GM18861 (cell line): Measurements from ENCODE around the gene SERPINA4.

ENCODE experiments used
- ATAC-seq: cut with Tn5 transposase; IDR thresholded peaks from one replicate; pipeline ENCODE4 v1.9.1; 2021; ENCODE audit not compliant: unreplicated experiment

Gene SERPINA4

DNA sequence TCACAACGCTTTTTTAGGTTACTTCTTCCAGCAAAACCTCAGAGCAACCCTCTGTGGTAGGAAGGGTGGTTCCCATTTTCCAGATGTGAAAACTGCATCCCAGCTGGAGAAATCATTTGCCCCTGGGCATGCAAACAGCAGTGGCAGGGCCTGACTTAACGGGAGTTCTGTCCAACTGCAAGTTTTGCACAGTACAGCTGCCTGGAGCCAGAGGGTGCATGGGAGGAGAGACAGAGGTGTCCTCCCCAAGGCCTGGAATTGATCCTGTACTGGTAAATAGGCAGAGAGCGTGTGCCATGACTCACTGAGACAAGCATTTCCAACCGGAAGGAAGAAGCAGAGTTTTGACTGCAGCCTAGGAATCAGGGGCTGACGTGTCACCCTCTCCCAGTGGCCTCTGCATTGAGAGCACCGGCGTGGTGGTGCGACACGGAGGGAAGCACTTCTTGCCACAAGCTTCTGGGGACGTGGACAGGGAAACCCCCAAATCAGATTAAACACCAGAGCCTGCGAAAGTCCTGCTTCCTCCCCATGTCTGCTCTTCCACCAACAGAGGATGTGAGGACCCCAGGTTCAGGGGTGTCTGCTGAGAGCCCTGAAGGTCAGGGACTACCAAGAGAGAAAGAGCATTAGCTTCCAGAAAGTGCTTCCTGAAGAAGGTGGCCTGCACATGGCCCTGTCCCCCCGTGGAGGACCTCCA is 19.0 kb upstream of the SERPINA4 start:
- no peak for ATAC-seq

DNA sequence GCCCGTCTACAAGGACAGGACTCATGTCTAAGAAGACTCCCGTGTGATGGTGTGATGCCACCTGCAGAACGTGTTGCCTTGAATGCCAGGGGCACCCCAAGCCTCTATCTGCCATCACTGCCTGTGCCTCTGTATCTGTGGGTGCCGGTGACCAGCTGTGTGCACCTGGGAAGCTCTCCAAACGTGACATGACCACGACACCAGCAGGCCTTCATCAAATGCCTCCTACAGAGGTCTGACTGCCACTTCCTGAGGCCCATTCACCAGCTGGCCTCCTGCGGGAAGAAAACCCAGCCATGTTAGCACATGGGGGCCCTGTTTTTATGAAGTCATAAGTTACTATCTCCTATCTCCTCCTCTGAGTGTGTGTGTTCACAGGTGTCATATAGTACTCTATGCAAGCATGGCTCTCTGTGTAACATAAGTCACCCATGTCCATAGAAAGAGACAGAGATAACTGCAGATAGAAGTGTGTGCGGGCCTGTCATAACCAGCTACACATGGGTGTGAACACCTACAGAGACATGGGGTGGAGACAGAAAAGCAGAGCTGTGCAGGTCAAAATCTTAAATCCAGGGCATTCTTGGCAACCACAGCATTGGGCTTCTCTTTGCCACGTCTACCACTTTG is 18.3 kb upstream of the SERPINA4 start:
- no peak for ATAC-seq

DNA sequence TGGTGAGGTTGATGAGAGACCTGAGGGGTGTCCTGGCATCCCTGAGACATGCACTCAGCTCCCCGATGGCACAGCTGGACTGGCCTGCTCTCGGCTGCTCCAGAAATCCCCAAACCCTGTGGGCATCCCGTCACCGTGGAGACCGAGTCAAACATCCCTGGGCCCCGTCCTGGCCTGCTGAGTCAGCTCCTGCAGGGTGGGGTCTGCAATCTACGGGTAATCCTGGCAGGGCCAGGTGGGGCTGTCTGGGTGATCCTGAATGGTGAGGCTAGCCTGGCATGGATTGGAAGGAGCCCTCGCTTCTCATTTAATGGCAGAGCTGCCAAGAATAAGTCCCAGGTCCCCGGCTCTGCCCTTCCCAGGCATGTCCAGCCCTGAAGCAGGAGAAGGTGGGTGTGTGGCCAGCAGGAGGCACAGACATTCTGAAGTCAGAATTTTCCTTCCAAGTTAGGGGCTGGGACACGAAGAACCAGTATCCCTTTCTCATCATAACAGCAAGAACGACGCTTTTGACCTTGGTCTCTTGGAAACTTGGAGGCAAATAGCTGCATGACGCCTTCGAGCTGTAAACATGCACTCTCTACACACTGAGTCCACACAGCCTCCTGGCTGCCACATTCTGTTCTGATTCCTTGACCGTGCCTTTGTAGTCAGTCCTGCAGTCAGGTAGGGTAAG is 17.7 kb upstream of the SERPINA4 start:
- ATAC-seq: no peak

DNA sequence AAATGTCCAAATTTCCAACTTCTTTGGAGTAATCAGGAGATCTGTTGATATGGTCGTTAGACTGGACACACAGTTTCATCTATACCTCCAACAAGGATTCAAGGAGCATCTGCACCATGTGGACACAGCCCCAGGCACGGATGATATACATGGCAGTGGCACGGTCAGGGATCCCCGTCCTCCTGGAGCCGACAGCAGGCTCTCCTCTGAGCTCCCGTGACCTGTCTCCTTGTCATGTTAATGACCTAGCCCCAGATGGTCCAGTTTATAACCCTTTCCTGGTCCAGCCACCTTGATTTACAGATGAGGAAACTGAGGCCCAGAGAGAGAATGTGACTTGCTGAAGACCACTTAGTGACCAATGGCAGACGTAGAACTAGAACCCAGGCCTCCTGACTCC is 16.5 kb upstream of the SERPINA4 start:
- no peak for ATAC-seq

DNA sequence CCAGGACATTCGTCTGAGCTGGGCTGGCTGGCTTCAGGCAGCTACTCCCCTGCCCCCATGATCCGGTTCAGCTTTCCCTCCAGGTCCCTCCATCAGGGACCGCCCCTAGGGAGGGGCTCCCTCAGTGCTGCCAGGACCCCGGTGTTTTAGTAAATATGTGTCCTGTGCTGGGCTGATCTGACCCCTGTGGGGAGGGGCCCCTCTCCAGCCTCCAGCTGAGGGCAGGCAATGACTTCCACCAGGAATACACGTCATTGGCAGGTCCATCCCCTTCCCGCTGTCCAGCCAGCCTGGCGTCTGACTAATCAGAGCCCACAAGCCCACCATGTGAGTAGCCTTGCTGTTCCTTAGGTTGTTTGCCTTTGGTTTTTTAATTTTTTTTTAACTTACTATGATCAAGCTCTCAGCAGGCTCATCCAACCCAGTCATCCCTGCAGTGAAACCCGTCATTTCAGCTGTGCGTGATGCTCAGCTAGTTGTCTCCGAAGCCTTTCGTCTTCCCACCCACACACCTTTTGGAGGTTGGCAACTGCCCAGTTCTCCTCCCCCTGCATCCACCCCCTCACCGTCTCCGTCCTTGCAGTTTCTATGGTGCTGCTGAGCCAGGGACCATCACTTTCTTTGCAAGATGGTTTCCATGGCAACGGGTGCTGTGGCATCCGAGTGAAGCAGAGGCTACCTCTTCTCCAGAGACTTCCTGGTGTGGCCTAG is 16.0 kb upstream of the SERPINA4 start:
- no peak for ATAC-seq

DNA sequence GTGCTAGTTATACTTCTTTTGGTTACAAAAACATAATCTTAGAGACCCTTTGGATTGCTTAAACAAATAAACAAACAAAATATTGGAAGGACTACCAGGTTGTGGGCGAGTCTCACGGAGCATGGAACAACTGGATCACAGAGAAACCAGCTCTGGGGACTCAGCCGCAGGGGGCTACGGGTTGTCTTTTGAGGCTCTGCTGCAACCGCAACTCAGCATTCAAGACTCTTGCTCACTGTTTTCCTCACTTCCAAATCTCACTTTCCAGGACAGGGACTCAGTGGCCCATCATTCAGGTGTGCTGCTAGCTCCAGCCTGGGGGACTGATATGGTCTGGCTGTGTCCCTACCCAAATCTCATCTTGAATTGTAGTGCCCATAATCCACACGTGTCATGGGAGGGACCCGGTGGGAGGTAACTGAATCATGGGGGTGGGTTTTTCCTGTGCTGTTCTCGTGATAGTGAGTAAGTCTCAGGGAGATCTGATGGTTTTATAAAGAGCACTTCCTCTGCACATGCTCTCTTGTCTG is 14.0 kb upstream of the SERPINA4 start:
- ATAC-seq: no peak

DNA sequence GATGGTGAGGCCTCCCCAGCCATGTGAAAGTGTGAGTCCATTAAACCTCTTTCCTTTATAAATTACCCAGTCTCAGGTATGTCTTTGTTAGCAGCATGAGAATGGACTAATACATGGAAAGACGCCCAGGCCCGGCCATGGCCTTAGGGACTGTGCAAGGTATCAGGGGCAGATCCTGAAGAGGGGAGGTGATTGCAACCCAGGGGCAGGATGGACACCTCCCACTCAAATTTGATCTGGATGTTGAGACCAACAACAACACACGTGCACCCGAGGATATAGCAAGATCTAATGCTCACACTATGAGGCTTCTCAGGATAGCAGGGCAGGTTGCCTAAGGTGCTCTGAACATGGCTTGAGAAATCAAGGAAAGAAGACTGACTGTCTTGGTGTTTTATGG is 13.5 kb upstream of the SERPINA4 start:
- ATAC-seq: no peak

DNA sequence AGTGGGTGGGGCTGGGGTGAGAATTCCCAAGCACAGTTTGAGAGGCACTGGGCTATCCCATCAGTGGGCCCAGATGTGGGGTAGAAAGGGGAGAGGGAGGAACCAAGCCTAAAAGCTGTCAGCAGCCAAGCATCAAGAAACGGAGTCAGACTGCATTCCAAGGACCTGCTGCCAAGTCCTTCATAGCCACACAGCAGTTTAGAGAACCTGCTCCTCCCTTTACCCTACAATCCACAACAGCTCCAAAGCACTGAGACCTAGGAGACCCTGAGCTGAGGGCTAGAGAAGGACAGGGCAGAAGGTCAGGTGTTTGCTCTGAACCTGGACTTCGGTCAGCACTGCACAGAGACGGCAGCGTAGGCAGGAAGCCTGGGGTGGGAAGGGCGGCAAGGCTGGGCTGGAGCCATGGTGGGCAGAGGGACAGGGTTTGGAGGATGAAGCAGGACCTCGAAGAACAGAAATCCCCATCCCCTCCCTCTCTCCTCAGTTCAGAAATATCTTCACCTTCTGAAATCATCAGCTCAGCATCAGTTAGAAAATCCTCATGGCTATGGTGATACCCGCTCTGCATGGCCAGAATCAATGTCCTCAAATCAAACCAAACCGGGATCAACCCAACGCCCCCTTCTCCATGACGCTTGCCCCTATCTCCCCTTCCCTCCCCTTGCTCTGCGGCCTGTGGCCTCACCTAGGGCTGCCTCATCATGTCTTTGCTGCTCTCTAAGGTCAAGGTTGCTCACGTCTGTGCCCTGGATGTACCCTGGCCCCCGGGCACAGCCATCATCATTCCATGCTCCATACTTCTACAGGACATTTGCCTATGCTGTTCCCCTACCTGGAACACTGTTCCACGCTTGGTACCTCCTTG is 12.9 kb upstream of the SERPINA4 start:
- ATAC-seq: no peak

DNA sequence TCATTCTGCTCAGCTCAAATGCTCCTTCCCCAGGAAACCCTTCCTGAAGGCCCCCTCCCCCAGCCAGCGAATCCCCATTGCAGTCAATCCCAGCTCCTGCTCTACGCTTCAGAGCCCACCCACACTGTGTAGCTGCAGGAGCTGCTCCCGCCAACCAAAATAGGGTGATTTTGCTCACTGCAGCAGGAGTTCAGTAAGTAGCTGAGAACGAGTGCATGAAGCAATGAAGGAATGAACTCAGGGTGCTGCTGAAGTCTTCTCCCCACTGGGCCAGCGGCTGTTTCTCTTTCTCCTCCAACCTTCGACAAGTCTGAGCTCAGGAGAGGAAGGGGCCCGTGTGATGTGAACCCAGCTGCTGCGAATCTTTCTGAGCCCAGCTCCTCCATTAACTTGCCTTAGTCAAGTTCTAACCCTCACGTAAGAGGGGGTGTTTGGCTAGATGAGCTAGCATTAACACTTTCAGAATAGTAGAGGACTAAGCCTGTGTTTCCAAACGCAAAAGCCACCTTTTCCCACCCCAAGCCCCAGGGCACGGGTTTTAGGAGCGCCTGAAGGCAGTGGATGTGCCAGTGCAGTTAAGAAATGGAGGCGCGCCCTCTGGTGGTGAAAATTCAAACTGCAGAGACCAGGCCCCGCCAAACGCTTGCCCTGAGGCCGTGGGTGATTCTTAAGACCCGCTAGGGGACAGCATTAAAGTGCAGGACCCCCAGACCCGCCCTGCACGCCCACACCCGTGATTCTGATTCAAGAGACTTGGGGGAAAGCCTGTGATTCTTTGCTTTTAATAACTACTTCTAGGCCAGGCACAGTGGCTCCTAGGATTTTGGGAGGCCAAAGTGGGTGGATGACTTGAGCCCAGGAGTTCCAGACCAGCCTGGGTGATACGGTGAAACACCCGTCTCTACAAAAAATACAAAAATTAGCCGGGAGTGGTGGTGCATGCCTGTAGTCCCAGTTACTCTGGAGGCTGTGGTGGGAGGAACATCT is 11.9 kb upstream of the SERPINA4 start:
- ATAC-seq: no peak

DNA sequence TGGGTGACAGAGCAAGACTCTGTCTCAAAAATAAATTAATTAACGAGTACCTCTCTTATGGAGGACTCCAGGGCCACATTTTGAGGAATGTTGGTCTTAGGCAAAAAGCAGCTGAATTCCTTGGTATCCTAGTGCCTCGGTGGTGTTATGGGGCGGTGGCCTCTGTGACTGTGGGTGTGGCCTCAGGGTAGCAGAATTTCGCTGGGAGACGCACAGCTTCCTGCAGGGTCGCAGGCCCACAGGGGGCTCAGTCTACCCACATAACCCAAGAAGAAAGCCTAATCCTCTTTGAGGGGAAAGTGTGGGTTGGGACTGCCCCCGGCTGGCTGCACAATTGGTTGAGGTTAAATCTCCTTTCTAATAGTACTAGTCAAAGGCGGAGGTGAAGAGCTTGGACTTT is 11.2 kb upstream of the SERPINA4 start:
- ATAC-seq: no peak

DNA sequence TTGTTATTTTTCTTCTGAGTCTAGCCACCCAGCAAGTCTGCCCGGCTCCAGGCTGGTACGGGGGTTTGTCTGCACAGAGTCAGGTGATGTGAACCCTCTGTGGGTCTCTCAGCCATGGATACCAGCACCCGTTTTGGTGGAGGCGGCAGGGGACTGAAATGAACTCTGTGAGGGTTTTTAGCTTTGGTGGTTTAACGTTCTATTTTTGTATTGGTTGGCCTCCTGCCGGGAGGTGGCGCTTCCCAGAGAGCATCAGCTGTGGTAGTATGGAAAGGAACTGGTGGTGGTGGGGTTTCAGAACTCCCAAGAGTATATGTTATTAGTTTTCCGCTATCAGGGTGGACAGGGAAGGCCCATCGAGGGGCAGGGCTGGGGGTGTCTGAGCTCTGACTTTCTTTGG is 5.3 kb upstream of the SERPINA4 start:
- ATAC-seq: no peak

DNA sequence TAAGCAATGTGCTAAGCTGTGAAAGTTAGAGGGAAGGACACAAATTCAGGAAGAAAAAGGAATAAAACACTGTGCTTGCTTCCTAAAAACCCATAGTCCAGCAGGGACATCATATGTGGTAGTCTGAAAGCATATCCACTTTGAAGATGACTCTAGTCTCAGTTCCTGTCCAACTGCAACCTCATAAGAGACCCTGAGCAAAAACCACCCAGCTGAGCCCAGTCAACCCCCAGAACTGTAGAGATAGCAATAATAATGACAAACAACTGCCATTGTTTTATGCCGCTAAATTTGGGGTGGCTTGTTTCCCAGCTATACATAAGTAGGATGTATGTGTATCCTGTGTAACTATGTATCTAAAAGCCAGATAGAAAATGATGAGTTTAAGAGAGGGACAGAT is 3.9 kb upstream of the SERPINA4 start:
- ATAC-seq: no peak

DNA sequence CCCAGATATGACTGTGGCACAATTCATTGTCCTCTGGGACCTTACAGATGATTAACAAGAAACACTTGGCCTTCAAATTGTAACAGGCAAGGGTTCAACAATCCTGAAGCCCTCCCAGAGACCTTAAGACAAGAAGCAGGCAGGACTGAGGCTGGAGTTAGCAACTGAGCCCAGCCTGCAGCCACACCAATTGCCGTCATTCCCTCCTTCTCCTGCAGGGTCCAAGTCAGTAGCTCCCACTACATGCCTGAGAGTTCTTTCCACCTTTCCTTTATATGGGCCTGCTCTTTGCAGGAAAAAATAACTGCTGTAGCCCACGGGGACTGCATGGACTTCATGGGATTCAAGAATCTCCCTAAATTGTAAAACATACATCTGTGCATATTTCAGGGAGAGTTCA is 2.4 kb upstream of the SERPINA4 start:
- no peak for ATAC-seq

DNA sequence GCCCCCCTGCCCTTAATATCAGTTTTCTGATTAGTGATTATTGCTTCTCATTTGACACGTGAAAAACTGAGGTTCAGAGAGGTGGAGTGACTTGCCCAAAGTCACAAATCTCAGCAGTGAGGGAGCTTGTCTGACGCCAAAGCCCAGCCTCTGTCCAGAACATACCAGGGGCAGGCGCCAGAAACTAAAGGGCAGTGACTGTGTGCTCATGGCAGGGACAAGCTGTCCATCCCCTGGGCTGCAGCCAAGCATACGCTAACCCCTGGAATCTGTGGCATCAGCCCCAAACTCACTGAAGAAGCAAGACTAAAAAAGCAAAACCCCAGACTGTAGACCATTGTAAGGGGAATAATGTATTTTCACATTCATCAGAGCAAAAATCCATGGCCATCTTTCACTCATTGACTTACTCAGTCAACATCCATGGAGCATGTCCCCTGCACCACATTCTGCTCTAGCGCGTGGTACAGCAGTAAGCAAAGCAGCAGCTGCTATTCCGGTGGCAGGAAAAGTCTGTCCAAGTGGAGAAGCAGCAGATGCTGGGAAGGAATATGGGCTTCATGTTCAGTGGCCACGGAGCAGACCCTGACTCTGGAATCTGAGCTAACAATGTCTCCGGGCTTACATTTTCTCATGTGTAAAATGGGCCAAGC is 1.5 kb upstream of the SERPINA4 start:
- no peak for ATAC-seq

DNA sequence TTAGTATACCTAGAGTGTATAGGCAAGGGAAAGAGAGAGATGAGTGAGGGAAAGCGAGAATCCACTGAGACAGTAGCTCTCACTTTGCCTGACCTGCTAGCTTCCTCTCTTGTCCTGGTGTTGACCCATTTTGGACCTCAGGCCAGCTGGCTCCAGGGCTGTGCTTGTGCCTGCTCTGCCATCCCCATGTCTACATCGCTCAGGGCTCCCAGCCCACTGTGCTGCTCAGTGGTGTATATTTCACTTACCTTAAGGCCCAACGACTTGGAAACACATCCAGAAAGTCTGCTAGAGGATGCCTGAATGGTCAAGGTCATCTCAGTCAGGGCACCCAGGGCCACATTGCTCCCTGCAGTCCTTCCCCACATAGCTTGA is 964 bp upstream of the SERPINA4 start:
- no peak for ATAC-seq

DNA sequence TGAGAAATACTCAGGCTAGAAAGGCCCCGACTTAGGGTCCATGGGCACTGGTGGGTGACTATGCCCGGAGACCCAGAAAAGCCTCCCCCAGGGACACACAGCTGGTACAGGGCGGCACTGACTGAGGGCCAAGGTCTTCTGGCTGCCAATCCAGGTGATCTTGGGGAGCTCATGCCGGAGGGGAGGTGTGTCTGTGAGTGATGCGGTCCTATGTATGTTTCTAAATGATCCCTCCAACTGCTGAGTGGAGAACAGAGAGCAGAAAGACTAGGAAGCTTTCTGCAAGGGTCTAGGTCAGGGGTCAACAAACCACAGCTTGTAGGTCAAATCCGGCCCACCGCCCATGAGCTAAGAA is 391 bp downstream of the SERPINA4 start:
- ATAC-seq: no peak

DNA sequence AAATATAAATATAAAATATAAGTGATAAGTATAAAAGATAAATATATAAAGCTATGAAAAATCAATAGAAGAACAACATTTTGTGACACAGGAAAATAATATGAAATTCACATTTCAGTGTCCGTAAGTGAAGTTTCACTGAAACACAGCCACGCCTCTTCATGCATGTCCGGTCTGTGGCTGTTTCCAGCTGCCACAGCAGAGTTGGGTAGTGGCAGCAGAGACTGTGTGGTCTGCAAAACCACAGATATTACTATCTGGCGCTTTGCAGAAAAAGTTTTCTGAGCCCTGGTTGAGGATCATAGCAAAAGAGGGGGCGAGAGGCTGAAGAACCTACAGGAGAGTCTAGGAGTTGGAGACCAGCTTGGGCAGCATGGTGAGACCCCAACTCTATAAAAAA is 780 bp downstream of the SERPINA4 start:
- no peak for ATAC-seq

DNA sequence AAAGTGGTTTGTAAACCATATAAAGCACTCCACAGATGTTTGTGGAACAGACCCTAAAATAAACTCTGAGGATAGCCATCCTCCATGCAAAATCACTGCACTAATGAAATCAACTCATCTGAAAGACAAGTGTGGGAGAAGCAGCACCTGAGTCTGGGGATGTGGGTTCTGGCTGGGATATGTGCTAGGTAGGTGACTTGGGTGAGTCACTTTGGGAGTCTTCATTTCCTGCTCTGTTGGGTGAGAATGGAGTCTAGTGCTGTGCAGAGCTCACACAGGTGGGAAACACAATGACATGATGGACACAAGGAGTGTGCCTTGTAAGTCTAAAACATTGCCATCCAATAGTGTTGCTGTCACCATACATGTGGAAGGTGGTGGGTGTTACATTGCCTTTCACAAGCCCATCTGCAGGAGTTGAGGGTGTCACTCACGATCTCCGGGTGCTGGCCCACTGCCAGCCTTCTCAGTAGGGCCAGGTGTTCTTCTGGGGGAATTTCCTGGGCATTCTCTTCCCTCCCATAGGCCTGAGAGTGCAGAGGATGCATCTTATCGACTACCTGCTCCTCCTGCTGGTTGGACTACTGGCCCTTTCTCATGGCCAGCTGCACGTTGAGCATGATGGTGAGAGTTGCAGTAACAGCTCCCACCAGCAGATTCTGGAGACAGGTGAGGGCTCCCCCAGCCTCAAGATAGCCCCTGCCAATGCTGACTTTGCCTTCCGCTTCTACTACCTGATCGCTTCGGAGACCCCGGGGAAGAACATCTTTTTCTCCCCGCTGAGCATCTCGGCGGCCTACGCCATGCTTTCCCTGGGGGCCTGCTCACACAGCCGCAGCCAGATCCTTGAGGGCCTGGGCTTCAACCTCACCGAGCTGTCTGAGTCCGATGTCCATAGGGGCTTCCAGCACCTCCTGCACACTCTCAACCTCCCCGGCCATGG is 2.0 kb downstream of the SERPINA4 start:
- ATAC-seq: no peak
